Sigmoid colon (tissue), 7 donors: ENCODE data around the gene APOA5. TPM values are rescaled to one million over a fixed set of nuclear protein-coding genes. Genes with fewer than 3 reads are reported as not detected.
A peak's percentile ranks its signal among the peaks of the same experiment; 100 is the strongest.

Experiments
- DNase-seq: peaks from one replicate; pipeline ENCODE4 v3.0.0-alpha.2; 2019
- H3K27ac ChIP-seq, 4 donors: fragments of 200-600 bp; sonication (generic); one replicate each; pipeline ENCODE4 v1.5.1; 2016 to 2019; ENCODE audit warnings: mild to moderate bottlenecking in 1 of 4
- H3K27me3 ChIP-seq, 3 donors: fragments of 200-600 bp; sonication (generic); one replicate each; pipeline ENCODE4 v1.5.1; 2019; ENCODE audit warnings: mild to moderate bottlenecking in 1 of 3
- H3K36me3 ChIP-seq, 4 donors: fragments of 200-600 bp; sonication (generic); one replicate each; pipeline ENCODE4 v1.5.1; 2016 to 2019
- H3K4me1 ChIP-seq, 4 donors: fragments of 200-600 bp; sonication (generic); one replicate each; pipeline ENCODE4 v1.5.1; 2017 to 2019
- H3K4me3 ChIP-seq, 4 donors: fragments of 200-600 bp; sonication (generic); one replicate each; pipeline ENCODE4 v1.5.1; 2017 to 2019; ENCODE audit warnings: mild to moderate bottlenecking in 2 of 4, moderate library complexity in 1 of 4
- H3K9me3 ChIP-seq, 4 donors: fragments of 200-600 bp in 3 of 4; sonication (generic) in 3 of 4; one replicate each; pipeline versions ENCODE4 v1.5.1 to v1.6.1; 2013 to 2019
- CTCF ChIP-seq, 4 experiments: fragments of 450-650 bp in 3 of 4; fragments of 200-600 bp in 1 of 4; IDR thresholded peaks; one replicate each; pipeline ENCODE4 v1.5.1; 2016 to 2019; ENCODE audit warnings: antibody characterized with exemption in 4 of 4, mild to moderate bottlenecking in 3 of 4, moderate library complexity in 2 of 4
- EP300 ChIP-seq, 4 donors: sonication (generic); formaldehyde crosslinking; IDR thresholded peaks; one replicate each; pipeline ENCODE4 v1.6.1; 2017; ENCODE audit warnings: antibody characterized with exemption in 4 of 4
- POLR2A ChIP-seq, 2 donors: fragments of 450-650 bp; IDR thresholded peaks; one replicate each; pipeline ENCODE4 v1.6.1; 2016; ENCODE audit warnings: antibody characterized with exemption in 2 of 2, mild to moderate bottlenecking in 2 of 2, moderate library complexity in 2 of 2
- POLR2AphosphoS5 ChIP-seq, 4 donors: sonication (generic); formaldehyde crosslinking; IDR thresholded peaks; one replicate each; pipeline ENCODE4 v1.6.1; 2017; ENCODE audit warnings: antibody characterized with exemption in 4 of 4
- WGBS, 2 donors: extraction: QIAGEN DNeasy Blood & Tissue Kit; methylation state at CpG; one replicate each; pipeline ENCODE4 v1.1.7; 2013; 5-methylcytosine and 5-hydroxymethylcytosine counted together
- intact Hi-C: fragments of 100-400 bp; cut with DNase I; formaldehyde crosslinking; loops from one replicate; pipeline ENCODE4 v1.15.1; 2023
- polyA plus RNA-seq, 3 donors: library from polyadenylated mRNA; stranded (reverse); fragments of 200-250 nt; gene quantifications; one replicate each; pipeline ENCODE4 v1.2.3, GENCODE V29; 2013
- total RNA-seq, 4 donors: library from RNA; depleted of rRNA; stranded (reverse); fragments of >200 nt; gene quantifications; one replicate each; pipeline ENCODE4 v1.1.0, GENCODE V29; 2016
- donor health status: healthy with polysubstance abuse.
- donor health status: Bipolar disorder and iron deficiency.
- donor health status: healthy.

APOA5 gene
- total and polyA plus RNA-seq, 7 donors: not detected

GRCh38 chr11:116813781-116814471 lies 22.2 kb upstream of the APOA5 start:
- no peak overlapping the region for H3K4me3 ChIP-seq
- no peak for TF ChIP-seq CTCF (IDR thresholded peaks at IDR 0.05)
- intact Hi-C loops: no loop called here
- no peaks in the 10 kb centered on the region for H3K9me3 ChIP-seq
- DNase-seq: peak; percentile 33
- H3K27me3 ChIP-seq: no peaks in the 10 kb centered on the region
- 53 to 73% methylated on average over 5 of the region's 5 CpGs for WGBS, 2 donors
- H3K27ac ChIP-seq: no peak overlapping the region
- no peaks in the 10 kb centered on the region for H3K4me1 ChIP-seq
- no peaks in the 10 kb centered on the region for H3K36me3 ChIP-seq

DNA sequence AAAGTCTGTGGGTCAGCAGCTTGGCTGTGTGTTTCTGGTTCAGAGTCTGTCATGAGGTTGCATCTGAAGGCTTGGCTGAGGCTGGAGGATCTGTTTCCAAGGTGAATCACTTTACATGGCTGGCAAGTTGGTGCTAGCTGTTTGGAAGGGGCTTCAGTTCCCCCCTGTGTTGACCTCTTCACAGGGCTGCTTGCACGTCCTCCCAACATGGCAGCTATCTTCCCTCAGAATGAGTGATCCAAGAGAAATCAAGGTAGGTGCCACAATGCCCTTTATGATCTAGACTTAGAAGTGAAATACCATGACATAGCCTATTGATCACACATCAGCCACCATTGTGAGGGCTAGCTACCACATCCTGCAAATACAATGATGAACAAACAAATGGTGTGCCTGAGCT lies 21.5 kb upstream of the APOA5 start:
- no peaks in the 10 kb centered on the region for H3K4me1 ChIP-seq
- TF ChIP-seq CTCF (IDR thresholded peaks at IDR 0.05) (no peak), EP300 (IDR thresholded peaks at IDR 0.05) (no peak)
- H3K27me3 ChIP-seq: no peaks in the 10 kb centered on the region
- peak; percentile 10 for DNase-seq
- H3K9me3 ChIP-seq: no peaks in the 10 kb centered on the region
- H3K36me3 ChIP-seq: no peaks in the 10 kb centered on the region
- no peak overlapping the region for H3K4me3 ChIP-seq
- WGBS, 2 donors: 92 to 98% methylated on average over 1 of the region's 1 CpG
- H3K27ac ChIP-seq: no peak overlapping the region
- intact Hi-C loops: no loop called here

GRCh38 chr11:116812109-116812508 lies 20.4 kb upstream of the APOA5 start:
- intact Hi-C loops: no loop called here
- no peak for DNase-seq
- Histone ChIP-seq H3K36me3 (no peaks in the 10 kb centered on the region), H3K9me3 (no peaks in the 10 kb centered on the region), H3K4me3 (no peak overlapping the region), H3K27me3 (no peaks in the 10 kb centered on the region), H3K27ac (no peak overlapping the region), H3K4me1 (no peaks in the 10 kb centered on the region)
- no peak for TF ChIP-seq EP300 (IDR thresholded peaks at IDR 0.05)
- no peak for TF ChIP-seq CTCF (IDR thresholded peaks at IDR 0.05)
- TF ChIP-seq POLR2A (IDR thresholded peaks at IDR 0.05): no peak
- no peak for TF ChIP-seq POLR2AphosphoS5 (IDR thresholded peaks at IDR 0.05)
- 86 to 100% methylated on average over 4 of the region's 4 CpGs for WGBS, 2 donors

- Histone ChIP-seq H3K27me3 (no peaks in the 10 kb centered on the region), H3K27ac (no peak overlapping the region), H3K4me3 (no peak overlapping the region), H3K9me3 (no peaks in the 10 kb centered on the region), H3K4me1 (no peaks in the 10 kb centered on the region), H3K36me3 (no peaks in the 10 kb centered on the region)
- WGBS, 2 donors: 83 to 87% methylated on average over 3 of the region's 3 CpGs
- intact Hi-C loops: no loop called here
- DNase-seq: no peak
- TF ChIP-seq CTCF (IDR thresholded peaks at IDR 0.05): no peak
- TF ChIP-seq POLR2A (IDR thresholded peaks at IDR 0.05): no peak
- no peak for TF ChIP-seq EP300 (IDR thresholded peaks at IDR 0.05)
- TF ChIP-seq POLR2AphosphoS5 (IDR thresholded peaks at IDR 0.05): no peak
These were observed 19.5 kb upstream of the APOA5 start for GRCh38 chr11:116811194-116811593.
